Central memory CD4-positive, alpha-beta T cell (primary cell): ENCODE results near the gene ERMARD.
"Not testable (repeated sequence)": the region's sequence is repeated elsewhere in the genome, so short reads cannot be mapped to it uniquely, and the experiment has no call there.

Source experiments
- DNase-seq: peaks from one replicate; pipeline ENCODE4 v3.0.0; 2022

ERMARD gene

DNA sequence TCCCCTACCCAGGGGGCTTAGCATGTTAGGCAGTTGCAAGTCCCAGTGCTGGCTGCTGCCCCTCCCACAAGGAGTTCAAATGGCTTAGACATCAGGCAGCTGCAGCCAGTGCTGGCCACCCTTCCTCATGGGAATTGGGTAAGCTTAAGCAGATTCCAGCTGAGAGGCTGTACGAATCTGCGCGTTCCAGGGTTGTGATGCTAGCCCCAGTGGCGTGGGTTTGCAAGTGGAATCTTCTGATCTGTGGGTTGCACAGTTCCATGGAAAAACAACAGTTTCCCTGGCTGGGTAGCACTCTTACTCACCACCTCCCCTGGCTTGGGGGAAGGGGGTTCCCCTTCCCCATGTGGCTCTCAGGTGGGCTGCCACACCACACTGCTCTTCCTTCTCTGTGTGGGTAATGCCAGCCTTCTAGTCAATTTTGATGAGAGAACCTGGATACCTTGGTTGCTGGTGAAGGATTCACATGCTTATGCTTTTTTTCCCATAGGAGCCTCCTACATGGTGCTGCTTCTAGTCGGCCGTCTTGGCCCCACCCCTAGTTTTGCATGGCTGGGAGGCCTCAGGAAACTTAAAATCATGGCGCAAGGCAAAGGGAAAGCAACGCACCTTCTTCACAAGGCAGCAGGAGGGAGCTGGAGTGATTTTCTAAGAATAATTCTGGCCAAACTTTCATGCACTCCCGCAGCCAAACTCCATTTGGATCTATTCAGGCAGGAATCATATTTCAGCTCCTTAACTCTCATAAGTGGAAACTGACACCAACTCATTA is 13.0 kb upstream of the ERMARD start:
- DNase-seq: no peak

DNA sequence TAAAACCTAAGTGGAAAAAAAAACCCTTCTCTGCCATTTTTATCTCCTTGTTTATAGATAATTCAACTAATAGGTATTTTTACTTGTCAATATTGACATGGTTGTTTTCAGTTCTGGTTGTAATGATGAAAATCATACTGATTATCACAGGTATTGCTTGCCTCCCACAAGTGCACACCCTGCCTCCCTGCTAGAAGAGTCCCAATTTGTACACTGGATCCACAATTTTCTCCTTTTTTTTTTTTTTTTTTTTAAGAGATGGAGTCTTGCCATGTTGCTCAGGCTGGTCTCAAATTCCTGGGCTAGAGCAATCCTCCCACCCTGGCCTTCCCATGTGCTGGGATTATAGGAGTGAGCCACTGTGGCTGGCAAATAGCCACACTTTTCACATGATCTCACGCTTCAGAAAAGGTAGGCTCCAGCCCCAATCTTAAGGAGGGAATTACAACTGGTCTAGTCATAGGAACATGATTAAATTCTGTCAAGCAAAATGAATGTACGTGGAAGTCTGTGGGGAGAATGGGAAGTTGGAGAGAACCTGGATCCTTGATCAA is 12.4 kb upstream of the ERMARD start:
- no peak for DNase-seq

DNA sequence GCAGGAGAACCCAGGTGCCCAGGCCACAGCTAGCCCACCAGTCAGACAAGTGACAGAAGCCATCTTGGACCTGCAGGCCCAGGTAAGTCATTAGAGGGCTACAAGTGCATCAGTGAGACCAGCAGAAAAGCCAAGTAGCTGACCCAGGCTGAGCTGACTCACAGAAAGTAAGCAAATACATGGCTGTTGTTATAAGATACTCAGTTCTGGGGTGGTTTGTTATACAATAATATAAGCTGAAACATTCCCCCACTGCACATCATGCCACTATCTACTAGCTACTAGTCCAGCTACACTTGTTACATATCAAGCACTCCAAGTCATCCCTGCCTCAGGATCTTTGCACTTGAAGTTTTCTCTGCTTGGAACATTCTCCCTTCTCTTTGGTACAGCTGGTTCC is 10.1 kb upstream of the ERMARD start:
- DNase-seq: no peak

DNA sequence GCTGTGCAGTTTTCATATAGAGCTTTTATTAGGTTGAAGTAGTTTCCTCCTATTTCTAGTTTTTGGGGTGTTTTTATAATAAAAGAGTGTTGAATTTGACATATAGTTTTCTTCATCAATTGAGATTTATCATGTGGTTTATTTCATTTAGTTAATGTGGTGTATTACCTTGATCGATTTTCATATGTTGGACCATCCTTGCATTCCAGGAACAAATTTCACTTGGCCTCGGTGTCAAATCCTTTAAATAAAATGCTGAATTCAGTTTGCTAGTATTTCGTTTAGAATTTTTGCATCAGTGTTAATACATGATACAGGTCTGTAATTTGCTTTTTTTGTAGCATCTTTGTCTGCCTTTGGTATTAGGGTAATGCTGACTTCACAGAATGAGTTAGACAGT is 6.0 kb upstream of the ERMARD start:
- DNase-seq: no peak

- DNase-seq: no peak
Measured at GRCh38 chr6:169746556-169746955, 4.9 kb upstream of the ERMARD start.

GRCh38 chr6:169752074-169752623 is 727 bp downstream of the ERMARD start:
- DNase-seq: no peak

DNA sequence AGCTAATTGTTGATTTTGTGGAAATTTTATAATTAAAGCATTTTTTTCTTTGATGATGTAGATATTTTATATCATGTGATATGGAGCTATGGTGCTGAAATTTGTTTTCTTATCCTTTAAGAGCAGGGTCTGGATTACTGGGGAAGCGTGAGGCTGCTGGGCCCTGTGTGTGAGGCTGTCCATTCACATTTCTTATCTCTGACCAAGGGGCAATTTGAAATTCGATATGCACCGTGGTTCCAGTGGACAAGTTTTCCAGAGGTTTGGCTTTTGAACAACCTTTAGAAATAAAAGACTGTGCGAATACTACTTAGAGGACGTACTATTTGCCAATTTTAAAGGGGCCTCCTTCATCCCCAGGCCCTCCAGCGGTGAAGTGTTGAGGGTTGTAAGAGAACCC is 3.7 kb downstream of the ERMARD start:
- DNase-seq: no peak

GRCh38 chr6:169763308-169763707 is 11.9 kb downstream of the ERMARD start:
- DNase-seq: no peak

- DNase-seq: no peak
Measured at GRCh38 chr6:169763881-169764280, 12.5 kb downstream of the ERMARD start.

DNA sequence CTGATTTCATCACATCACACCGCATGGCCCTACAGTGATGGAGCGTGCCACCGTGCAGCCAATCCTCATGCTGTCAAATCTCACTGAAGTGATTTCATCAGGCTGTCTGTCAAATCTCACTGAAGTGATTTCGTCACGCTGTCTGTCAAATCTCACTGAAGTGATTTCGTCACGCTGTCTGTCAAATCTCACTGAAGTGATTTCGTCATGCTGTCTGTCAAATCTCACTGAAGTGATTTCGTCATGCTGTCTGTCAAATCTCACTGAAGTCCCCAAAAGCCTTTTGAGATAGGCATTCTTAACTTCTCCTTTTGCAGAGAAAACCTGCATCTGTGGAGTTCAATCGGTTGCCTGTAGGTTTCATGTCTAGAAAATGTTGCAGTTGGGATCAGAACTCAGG is 14.4 kb downstream of the ERMARD start:
- not testable (repeated sequence) for DNase-seq

GRCh38 chr6:169766232-169766631 is 14.8 kb downstream of the ERMARD start:
- no peak for DNase-seq

- no peak for DNase-seq
Measured at GRCh38 chr6:169766921-169767736, 15.7 kb downstream of the ERMARD start.

DNA sequence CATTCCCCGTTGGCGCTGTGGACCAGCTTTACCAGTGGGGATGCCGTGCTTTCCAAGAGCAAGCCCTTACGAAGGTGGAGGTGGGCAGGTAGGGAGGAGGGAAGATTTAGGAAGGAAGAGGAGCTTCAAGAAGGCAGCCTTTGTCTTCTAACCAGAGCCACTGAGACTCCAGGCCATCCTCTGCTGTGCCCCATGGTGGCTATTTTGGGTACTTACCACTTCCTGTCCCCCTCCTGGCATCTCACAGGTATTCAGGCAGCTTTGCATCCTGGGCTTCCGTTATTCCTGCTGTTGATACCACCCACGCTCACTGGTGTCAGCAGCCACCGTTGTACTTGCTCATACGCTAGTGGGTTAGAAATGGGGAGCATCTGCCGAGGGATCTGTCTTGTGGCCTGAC is 22.9 kb downstream of the ERMARD start:
- no peak for DNase-seq

DNA sequence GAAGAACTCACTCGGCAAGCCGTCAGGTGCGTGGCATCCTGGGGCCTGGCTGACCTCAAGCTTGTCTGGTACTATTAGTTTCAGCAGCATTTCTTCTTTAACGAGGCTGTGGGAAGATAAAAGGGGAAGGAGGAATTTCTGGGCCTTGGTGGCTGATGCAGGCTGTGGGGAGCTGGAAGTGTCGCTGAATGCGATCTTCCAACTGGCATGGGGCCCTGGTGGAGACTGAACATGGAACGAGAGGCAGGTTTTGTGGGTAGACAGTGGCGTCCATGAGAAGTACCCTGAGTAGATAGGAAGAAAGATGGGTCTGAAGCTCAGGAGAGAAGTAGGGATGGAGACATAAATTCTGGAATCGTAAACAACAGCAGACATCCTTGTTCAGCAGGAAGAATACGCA is 23.9 kb downstream of the ERMARD start:
- DNase-seq: no peak

DNA sequence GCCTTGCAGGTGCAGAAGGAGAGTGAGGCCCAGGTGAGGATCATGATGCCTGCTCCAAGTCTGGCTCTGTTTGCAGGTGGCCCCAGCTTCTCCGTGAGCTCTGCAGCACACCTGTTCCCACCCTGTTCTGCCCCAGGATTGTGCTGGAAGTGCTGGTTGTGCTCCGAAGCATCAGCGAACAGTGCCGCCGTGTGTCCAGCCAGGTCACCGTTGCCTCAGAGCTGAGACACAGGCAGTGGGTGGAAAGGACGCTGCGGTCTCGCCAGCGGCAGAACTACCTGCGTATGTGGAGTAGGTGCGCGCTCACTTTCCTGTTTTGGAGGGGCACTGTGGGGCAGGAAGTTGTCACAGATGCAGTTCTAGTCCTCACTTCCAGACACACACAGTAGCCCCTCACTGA is 25.0 kb downstream of the ERMARD start:
- no peak for DNase-seq

DNA sequence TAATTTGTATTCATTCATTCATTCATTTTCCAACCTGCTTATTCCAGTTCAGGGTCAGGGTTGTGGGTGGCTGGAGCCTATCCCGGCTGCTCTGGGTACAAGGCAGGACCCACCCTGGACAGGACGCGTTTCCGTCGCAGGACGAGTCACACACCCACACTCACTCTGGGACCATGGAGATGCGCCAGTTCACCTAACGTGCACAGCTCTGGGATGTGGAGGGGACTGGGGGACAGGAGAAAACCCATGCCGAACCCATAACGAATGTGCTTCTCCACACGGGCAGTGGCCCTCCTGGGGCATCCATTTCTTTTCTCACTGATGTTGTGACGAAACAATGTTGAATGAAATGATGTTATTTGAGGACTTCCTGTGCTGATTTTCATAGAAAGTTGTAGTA is 26.5 kb downstream of the ERMARD start:
- DNase-seq: no peak

- DNase-seq: no peak
Measured at GRCh38 chr6:169778646-169779045, 27.2 kb downstream of the ERMARD start.

- DNase-seq: no peak
Measured at GRCh38 chr6:169779092-169779815, 27.8 kb downstream of the ERMARD start.

GRCh38 chr6:169779896-169780295 is 28.5 kb downstream of the ERMARD start:
- no peak for DNase-seq

- no peak for DNase-seq
Measured at GRCh38 chr6:169780571-169781091, 29.2 kb downstream of the ERMARD start.

- DNase-seq: no peak
Measured at GRCh38 chr6:169782966-169783365, 31.5 kb downstream of the ERMARD start.

DNA sequence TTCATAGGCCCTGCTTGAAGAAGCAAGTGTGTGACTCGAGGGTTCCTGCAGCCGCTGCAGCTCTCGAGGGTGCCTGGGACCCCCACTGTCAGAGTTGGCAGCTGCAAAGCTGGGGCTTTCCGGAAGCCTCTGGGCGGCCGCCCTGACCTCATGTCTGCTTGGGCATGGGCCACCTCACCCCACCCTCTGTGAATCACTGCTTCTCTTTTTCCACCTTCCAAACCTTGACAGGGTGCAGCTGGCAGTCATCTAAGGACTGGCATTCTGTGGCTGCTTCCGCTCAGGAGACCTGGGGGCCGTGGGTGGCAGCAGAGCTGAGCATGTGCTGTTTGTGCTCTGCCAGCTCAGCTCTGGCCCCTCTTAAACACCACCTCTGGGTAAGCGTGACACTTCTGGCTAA is 32.0 kb downstream of the ERMARD start:
- DNase-seq: no peak
